Suprapubic skin (tissue), 4 donors: ENCODE measurements around the gene CLASP1. TPM values are rescaled to one million over a fixed set of nuclear protein-coding genes. Genes with fewer than 3 reads are reported as not detected.

Experiments
- DNase-seq, 2 donors: peaks; one replicate each; pipeline ENCODE4 v3.0.0-alpha.2; 2019; ENCODE audit warnings: low spot score in 2 of 2
- H3K27ac ChIP-seq: fragments of 200-600 bp; sonication (generic); one replicate; pipeline ENCODE4 v1.5.1; 2019
- H3K27me3 ChIP-seq: fragments of 200-600 bp; sonication (generic); one replicate; pipeline ENCODE4 v1.5.1; 2019
- H3K36me3 ChIP-seq: fragments of 200-600 bp; sonication (generic); one replicate; pipeline ENCODE4 v1.5.1; 2019
- H3K4me1 ChIP-seq: fragments of 200-600 bp; sonication (generic); one replicate; pipeline ENCODE4 v1.5.1; 2019
- H3K4me3 ChIP-seq: fragments of 200-600 bp; sonication (generic); one replicate; pipeline ENCODE4 v1.5.1; 2019; ENCODE audit warnings: mild to moderate bottlenecking
- H3K9me3 ChIP-seq: fragments of 200-600 bp; sonication (generic); one replicate; pipeline ENCODE4 v1.5.1; 2019
- CTCF ChIP-seq, 2 donors: fragments of 200-600 bp in 1 of 2; fragments of 450-650 bp in 1 of 2; sonication (generic) in 1 of 2; IDR thresholded peaks; one replicate each; pipeline ENCODE4 v1.5.1; 2016 to 2019; ENCODE audit warnings: antibody characterized with exemption in 2 of 2, mild to moderate bottlenecking in 1 of 2, moderate library complexity in 1 of 2
- EP300 ChIP-seq: sonication (generic); formaldehyde crosslinking; IDR thresholded peaks from one replicate; pipeline ENCODE4 v1.6.1; 2017; ENCODE audit warnings: antibody characterized with exemption
- POLR2A ChIP-seq, 2 donors: fragments of 450-650 bp; IDR thresholded peaks; one replicate each; pipeline ENCODE4 v1.6.1; 2017; ENCODE audit warnings: antibody characterized with exemption in 2 of 2, mild to moderate bottlenecking in 2 of 2, moderate library complexity in 2 of 2
- POLR2AphosphoS5 ChIP-seq, 3 donors: sonication (generic); formaldehyde crosslinking; IDR thresholded peaks; one replicate each; pipeline ENCODE4 v1.6.1; 2017; ENCODE audit warnings: antibody characterized with exemption in 3 of 3
- WGBS: methylation state at CpG from one replicate; pipeline ENCODE4 v1.1.5; 2018; 5-methylcytosine and 5-hydroxymethylcytosine counted together
- total RNA-seq, 4 donors: library from RNA; depleted of rRNA; stranded (reverse); fragments of >200 nt; gene quantifications; one replicate each; pipeline ENCODE4 v1.1.0, GENCODE V29; 2016

CLASP1 gene
- total RNA-seq, 4 donors from 2014 or later = 53.3 to 99.5 (median 67.6) TPM

- H3K4me3 ChIP-seq = no peak overlapping the region
- 84% methylated on average over 4 of the region's 4 CpGs for WGBS
- TF ChIP-seq EP300 = no peak
- no peak for TF ChIP-seq POLR2A (IDR thresholded peaks at IDR 0.05)
- TF ChIP-seq POLR2AphosphoS5 (IDR thresholded peaks at IDR 0.05) = no peak
- TF ChIP-seq CTCF (IDR thresholded peaks at IDR 0.05) = no peak
- no peak for DNase-seq
- H3K27me3 ChIP-seq = no peaks in the 10 kb centered on the region
- H3K36me3 ChIP-seq = peaks cover 96% of the 10 kb centered on the region
- H3K9me3 ChIP-seq = no peaks in the 10 kb centered on the region
- H3K4me1 ChIP-seq = peaks cover 10% of the 10 kb centered on the region
- no peak overlapping the region for H3K27ac ChIP-seq
Measured at GRCh38 chr2:121350402-121350775, 298.9 kb downstream of the CLASP1 start.

- no peak for TF ChIP-seq CTCF (IDR thresholded peaks at IDR 0.05)
- TF ChIP-seq POLR2A (IDR thresholded peaks at IDR 0.05) = no peak
- no peak for TF ChIP-seq POLR2AphosphoS5 (IDR thresholded peaks at IDR 0.05)
- Histone ChIP-seq H3K27me3 (no peaks in the 10 kb centered on the region), H3K36me3 (peaks cover 98% of the 10 kb centered on the region), H3K9me3 (no peaks in the 10 kb centered on the region), H3K4me3 (no peak overlapping the region), H3K4me1 (peaks cover 8% of the 10 kb centered on the region), H3K27ac (no peak overlapping the region)
- no peak for DNase-seq
- WGBS = 95% methylated on average over 4 of the region's 4 CpGs
Measured at GRCh38 chr2:121349721-121350401, 299.4 kb downstream of the CLASP1 start.

- H3K27ac ChIP-seq = no peak overlapping the region
- no peaks in the 10 kb centered on the region for H3K9me3 ChIP-seq
- peak in 1 of 2 donors; percentile 36 for DNase-seq
- H3K4me3 ChIP-seq = no peak overlapping the region
- H3K4me1 ChIP-seq = peaks cover 8% of the 10 kb centered on the region
- H3K36me3 ChIP-seq = peaks cover 97% of the 10 kb centered on the region
- H3K27me3 ChIP-seq = no peaks in the 10 kb centered on the region
- TF ChIP-seq POLR2AphosphoS5 (IDR thresholded peaks at IDR 0.05) (no peak), EP300 (no peak), POLR2A (IDR thresholded peaks at IDR 0.05) (no peak)
- WGBS = 90% methylated on average over 14 of the region's 15 CpGs
Measured at GRCh38 chr2:121348128-121348740, 301.0 kb downstream of the CLASP1 start.

- DNase-seq = peak in 1 of 2 donors; percentile 29
- 82% methylated on average over 8 of the region's 8 CpGs for WGBS
- no peak for TF ChIP-seq CTCF (IDR thresholded peaks at IDR 0.05)
- TF ChIP-seq POLR2A (IDR thresholded peaks at IDR 0.05) = no peak
- no peak for TF ChIP-seq POLR2AphosphoS5 (IDR thresholded peaks at IDR 0.05)
- no peak for TF ChIP-seq EP300
- no peaks in the 10 kb centered on the region for H3K9me3 ChIP-seq
- no peak overlapping the region for H3K4me3 ChIP-seq
- peaks cover 8% of the 10 kb centered on the region for H3K4me1 ChIP-seq
- no peak overlapping the region for H3K27ac ChIP-seq
- peaks cover 95% of the 10 kb centered on the region for H3K36me3 ChIP-seq
- H3K27me3 ChIP-seq = no peaks in the 10 kb centered on the region
Measured at GRCh38 chr2:121346859-121347258, 302.4 kb downstream of the CLASP1 start.

GRCh38 chr2:121346407-121346806 is 302.9 kb downstream of the CLASP1 start:
- H3K9me3 ChIP-seq = no peaks in the 10 kb centered on the region
- H3K27ac ChIP-seq = peak overlapping the region; percentile 32
- H3K4me3 ChIP-seq = no peak overlapping the region
- DNase-seq = peak in 1 of 2 donors; percentile 29
- peaks cover 91% of the 10 kb centered on the region for H3K36me3 ChIP-seq
- no peaks in the 10 kb centered on the region for H3K27me3 ChIP-seq
- WGBS = 76% methylated on average over 6 of the region's 6 CpGs
- TF ChIP-seq POLR2AphosphoS5 (IDR thresholded peaks at IDR 0.05) = no peak
- no peak for TF ChIP-seq CTCF (IDR thresholded peaks at IDR 0.05)
- no peak for TF ChIP-seq EP300
- TF ChIP-seq POLR2A (IDR thresholded peaks at IDR 0.05) = no peak
- peaks cover 8% of the 10 kb centered on the region for H3K4me1 ChIP-seq
